A673 (cell line): Measurements from ENCODE around the gene DBX1.

Experiments used
- EZH2 ChIP-seq: fragments of 200-600 bp; sonication (generic); IDR thresholded peaks from 2 replicates; pipeline ENCODE4 v1.6.1; 2017; ENCODE audit warnings: borderline replicate concordance, low read depth, mild to moderate bottlenecking, mixed read lengths, antibody characterized with exemption, low read length; ENCODE audit not compliant: poor library complexity, severe bottlenecking
- TF ChIP-seq, protein P1 (sequence below): fragments of 300-800, 200-600 bp; sonication (generic); conservative IDR thresholded peaks from 2 replicates; pipeline ENCODE4 v1.5.1; 2017; ENCODE audit warnings: low read depth, mild to moderate bottlenecking, antibody characterized with exemption, low read length, moderate library complexity, mixed read lengths

- TF ChIP-seq, protein P1, sequence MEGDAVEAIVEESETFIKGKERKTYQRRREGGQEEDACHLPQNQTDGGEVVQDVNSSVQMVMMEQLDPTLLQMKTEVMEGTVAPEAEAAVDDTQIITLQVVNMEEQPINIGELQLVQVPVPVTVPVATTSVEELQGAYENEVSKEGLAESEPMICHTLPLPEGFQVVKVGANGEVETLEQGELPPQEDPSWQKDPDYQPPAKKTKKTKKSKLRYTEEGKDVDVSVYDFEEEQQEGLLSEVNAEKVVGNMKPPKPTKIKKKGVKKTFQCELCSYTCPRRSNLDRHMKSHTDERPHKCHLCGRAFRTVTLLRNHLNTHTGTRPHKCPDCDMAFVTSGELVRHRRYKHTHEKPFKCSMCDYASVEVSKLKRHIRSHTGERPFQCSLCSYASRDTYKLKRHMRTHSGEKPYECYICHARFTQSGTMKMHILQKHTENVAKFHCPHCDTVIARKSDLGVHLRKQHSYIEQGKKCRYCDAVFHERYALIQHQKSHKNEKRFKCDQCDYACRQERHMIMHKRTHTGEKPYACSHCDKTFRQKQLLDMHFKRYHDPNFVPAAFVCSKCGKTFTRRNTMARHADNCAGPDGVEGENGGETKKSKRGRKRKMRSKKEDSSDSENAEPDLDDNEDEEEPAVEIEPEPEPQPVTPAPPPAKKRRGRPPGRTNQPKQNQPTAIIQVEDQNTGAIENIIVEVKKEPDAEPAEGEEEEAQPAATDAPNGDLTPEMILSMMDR: no peak
- TF ChIP-seq EZH2: no peak
Measured at GRCh38 chr11:20116825-20117224, 43.5 kb downstream of the DBX1 start.
